WTC11 (cell line): ENCODE measurements around the gene ZNF516. TPM values are rescaled to one million over a fixed set of nuclear protein-coding genes. Genes with fewer than 3 reads are reported as not detected.

Experiments
- ATAC-seq: fragments of 200-7000 bp; cut with Tn5 transposase; 2 replicates; pipeline ENCODE4 v1.10.0; 2021; ENCODE audit warnings: mild to moderate bottlenecking, moderate library complexity
- CTCF ChIA-PET: fragments of 300-600 bp; sonication (Branson Sonifier 250); formaldehyde crosslinking; loops from one replicate; lab custom pipeline; 2021; ENCODE audit warnings: antibody characterized with exemption; lab: Charles Lee
- POLR2A ChIA-PET: fragments of 350-600 bp; sonication (Branson Sonifier 250); formaldehyde crosslinking; loops from one replicate; lab custom pipeline; 2021; ENCODE audit warnings: antibody characterized with exemption; lab: Charles Lee
- DNase-seq: peaks from one replicate; pipeline ENCODE4 v3.0.0; 2021; ENCODE audit warnings: low spot score
- H3K27ac Mint-ChIP-seq: 2 replicates; pipeline ENCODE4 v1.8.0; 2021; ENCODE audit warnings: mixed read lengths
- H3K27me3 Mint-ChIP-seq: 2 replicates; pipeline ENCODE4 v1.8.0; 2021; ENCODE audit warnings: low read depth, mild to moderate bottlenecking, moderate library complexity, mixed read lengths
- H3K36me3 Mint-ChIP-seq: 2 replicates; pipeline ENCODE4 v1.8.0; 2021; ENCODE audit warnings: mixed read lengths
- H3K4me1 Mint-ChIP-seq: 2 replicates; pipeline ENCODE4 v1.8.0; 2022; ENCODE audit warnings: mixed read lengths
- H3K4me3 Mint-ChIP-seq: 2 replicates; pipeline ENCODE4 v1.8.0; 2021; ENCODE audit warnings: mild to moderate bottlenecking, moderate library complexity, mixed read lengths
- H3K9me3 Mint-ChIP-seq: 2 replicates; pipeline ENCODE4 v1.8.0; 2021; ENCODE audit warnings: mixed read lengths
- ATF1 ChIP-seq: sonication (generic); formaldehyde crosslinking; IDR thresholded peaks from 2 replicates; pipeline ENCODE4 v1.8.1; 2023; ENCODE audit warnings: mild to moderate bottlenecking, moderate library complexity, missing genetic modification reagents
- HMGA2 ChIP-seq: fragments of 250-450 bp; sonication (Bioruptor Pico); IDR thresholded peaks from 2 replicates; pipeline ENCODE4 v1.4.0; 2021; ENCODE audit warnings: mild to moderate bottlenecking, moderate library complexity
- MXD4 ChIP-seq: fragments of 250-450 bp; sonication (Bioruptor Pico); IDR thresholded peaks from 2 replicates; pipeline ENCODE4 v1.8.0; 2021; ENCODE audit warnings: mild to moderate bottlenecking, moderate library complexity, borderline replicate concordance
- NFATC4 ChIP-seq: fragments of 250-450 bp; sonication (Bioruptor Pico); IDR thresholded peaks from 2 replicates; pipeline ENCODE4 v1.9.0; 2021; ENCODE audit warnings: mild to moderate bottlenecking
- NR1H2 ChIP-seq: sonication (generic); formaldehyde crosslinking; IDR thresholded peaks from 2 replicates; pipeline ENCODE4 v1.9.0; 2021; ENCODE audit warnings: mild to moderate bottlenecking, moderate library complexity, missing genetic modification reagents
- NR3C1 ChIP-seq: sonication (generic); formaldehyde crosslinking; conservative IDR thresholded peaks from 2 replicates; pipeline ENCODE4 v1.8.1; 2023; ENCODE audit warnings: low read depth, mild to moderate bottlenecking, missing genetic modification reagents
- OVOL2 ChIP-seq: fragments of 250-450 bp; sonication (Bioruptor Pico); IDR thresholded peaks from 2 replicates; pipeline ENCODE4 v1.9.0; 2021; ENCODE audit warnings: mild to moderate bottlenecking, borderline replicate concordance
- RELA ChIP-seq: sonication (generic); formaldehyde crosslinking; IDR thresholded peaks from 2 replicates; pipeline ENCODE4 v1.8.1; 2022; ENCODE audit warnings: missing genetic modification reagents, mild to moderate bottlenecking, borderline replicate concordance
- SMAD3 ChIP-seq: sonication (generic); formaldehyde crosslinking; IDR thresholded peaks from 2 replicates; pipeline ENCODE4 v1.8.0; 2022; ENCODE audit warnings: missing genetic modification reagents, mild to moderate bottlenecking, borderline replicate concordance
- SMAD4 ChIP-seq: sonication (generic); formaldehyde crosslinking; IDR thresholded peaks from 2 replicates; pipeline ENCODE4 v1.8.0; 2022; ENCODE audit warnings: mild to moderate bottlenecking, missing genetic modification reagents
- ZNF121 ChIP-seq: sonication (generic); formaldehyde crosslinking; IDR thresholded peaks from 2 replicates; pipeline ENCODE4 v1.8.0; 2023; ENCODE audit warnings: missing genetic modification reagents
- total RNA-seq: library from RNA; stranded (reverse); gene quantifications from 3 replicates; pipeline ENCODE4 v1.2.3, GENCODE V29; 2021
- TF ChIP-seq, protein P1 (sequence below): sonication (generic); formaldehyde crosslinking; IDR thresholded peaks from 2 replicates; pipeline ENCODE4 v1.8.1; 2023; ENCODE audit warnings: mild to moderate bottlenecking, missing genetic modification reagents, borderline replicate concordance
- TF ChIP-seq, protein P2 (sequence below): fragments of 250-450 bp; sonication (Bioruptor Pico); IDR thresholded peaks from 2 replicates; pipeline ENCODE4 v2.1.2; 2022; ENCODE audit warnings: mild to moderate bottlenecking, moderate library complexity
- TF ChIP-seq, protein P3 (sequence below): fragments of 250-450 bp; sonication (Bioruptor Pico); IDR thresholded peaks from 2 replicates; pipeline ENCODE4 v1.9.0; 2021; ENCODE audit warnings: mild to moderate bottlenecking, borderline replicate concordance
- TF ChIP-seq, protein P4 (sequence below): sonication (generic); formaldehyde crosslinking; IDR thresholded peaks from 2 replicates; pipeline ENCODE4 v1.8.1; 2023; ENCODE audit warnings: mild to moderate bottlenecking, missing genetic modification reagents
- TF ChIP-seq, protein P5 (sequence below): sonication (generic); formaldehyde crosslinking; IDR thresholded peaks from 2 replicates; pipeline ENCODE4 v1.8.1; 2022; ENCODE audit warnings: low read depth, missing genetic modification reagents, borderline replicate concordance
- TF ChIP-seq, protein P6 (sequence below): sonication (generic); formaldehyde crosslinking; IDR thresholded peaks from 2 replicates; pipeline ENCODE4 v1.8.0; 2023; ENCODE audit warnings: missing genetic modification reagents, mild to moderate bottlenecking, borderline replicate concordance

The ZNF516 gene
- total RNA-seq, 1 experiment from 2014 or later, result 58.6 TPM

DNA sequence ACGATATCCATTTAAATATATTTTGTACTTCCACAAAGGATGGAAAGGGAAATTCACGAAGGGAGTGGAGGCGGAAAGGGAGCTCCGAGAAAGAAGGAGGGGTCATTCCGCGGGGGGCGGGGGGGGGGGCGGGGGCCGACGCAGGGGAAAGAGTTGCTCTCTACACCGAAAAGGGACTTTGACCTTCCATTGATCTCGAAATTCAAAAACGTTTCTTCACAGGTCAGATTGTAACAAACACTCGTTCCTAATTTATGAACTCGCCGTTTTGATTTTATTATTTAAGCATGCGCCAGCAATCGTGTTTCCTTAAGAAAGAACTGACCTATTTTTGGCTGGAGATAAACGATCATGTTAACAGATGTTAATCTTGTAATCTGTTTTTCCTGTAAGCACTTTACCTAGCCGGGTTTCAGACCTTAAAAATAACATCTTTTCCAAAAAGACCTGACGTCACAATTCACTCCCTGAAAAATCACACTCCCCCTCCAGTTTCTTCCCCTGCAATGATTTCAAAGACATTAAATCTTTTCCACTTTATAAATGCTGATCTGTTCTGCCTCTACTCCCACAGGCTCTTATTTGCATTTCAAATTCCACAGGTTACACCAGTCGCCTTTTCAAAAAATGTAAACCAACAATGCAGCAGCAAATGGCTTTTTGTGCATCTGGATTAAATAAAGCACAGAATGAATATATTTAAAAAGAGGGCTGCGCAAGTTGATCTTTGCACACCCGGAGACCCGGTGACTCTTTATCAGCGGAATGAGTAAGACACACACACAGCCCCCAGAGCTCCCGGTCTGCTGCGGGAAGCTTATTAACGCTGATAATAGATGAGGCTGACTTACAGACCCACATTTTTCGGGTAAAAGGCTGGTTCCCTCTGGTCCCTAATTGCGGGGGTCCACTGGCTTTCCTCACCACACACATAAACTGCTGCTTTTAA lies 1.6 kb downstream of the ZNF516 start:
- H3K27me3 Mint-ChIP-seq, result peaks cover 71% of the 10 kb centered on the region
- peak overlapping the region; percentile 84 for H3K27ac Mint-ChIP-seq
- POLR2A ChIA-PET, result interaction anchor here (0.7 to 1.8 kb wide), 7 partner anchors 10 to 126 kb away, joined by 3 to 9 read pairs (median 4); no protein-coding TSS in a partner anchor
- no peaks in the 10 kb centered on the region for H3K36me3 Mint-ChIP-seq
- CTCF ChIA-PET, result interaction anchor here (0.5 to 1.6 kb wide), 3 partner anchors 10 to 138 kb away, joined by 3 to 4 read pairs (median 3); no protein-coding TSS in a partner anchor
- DNase-seq (no peak), ATAC-seq (no peak)
- H3K4me3 Mint-ChIP-seq, result peak overlapping the region; percentile 75
- no peaks in the 10 kb centered on the region for H3K9me3 Mint-ChIP-seq
- peaks cover 40% of the 10 kb centered on the region for H3K4me1 Mint-ChIP-seq
- TF ChIP-seq RELA (no peak), NR3C1 (CRISPR knock-in tag) (no peak), ATF1 (CRISPR knock-in tag) (no peak), OVOL2 (CRISPR knock-in tag) (no peak), HMGA2 (CRISPR knock-in tag) (no peak), ZNF121 (no peak), NFATC4 (CRISPR knock-in tag) (no peak), NR1H2 (no peak), SMAD3 (CRISPR knock-in tag) (no peak), MXD4 (no peak), SMAD4 (CRISPR knock-in tag) (no peak)
- TF ChIP-seq, protein P1, sequence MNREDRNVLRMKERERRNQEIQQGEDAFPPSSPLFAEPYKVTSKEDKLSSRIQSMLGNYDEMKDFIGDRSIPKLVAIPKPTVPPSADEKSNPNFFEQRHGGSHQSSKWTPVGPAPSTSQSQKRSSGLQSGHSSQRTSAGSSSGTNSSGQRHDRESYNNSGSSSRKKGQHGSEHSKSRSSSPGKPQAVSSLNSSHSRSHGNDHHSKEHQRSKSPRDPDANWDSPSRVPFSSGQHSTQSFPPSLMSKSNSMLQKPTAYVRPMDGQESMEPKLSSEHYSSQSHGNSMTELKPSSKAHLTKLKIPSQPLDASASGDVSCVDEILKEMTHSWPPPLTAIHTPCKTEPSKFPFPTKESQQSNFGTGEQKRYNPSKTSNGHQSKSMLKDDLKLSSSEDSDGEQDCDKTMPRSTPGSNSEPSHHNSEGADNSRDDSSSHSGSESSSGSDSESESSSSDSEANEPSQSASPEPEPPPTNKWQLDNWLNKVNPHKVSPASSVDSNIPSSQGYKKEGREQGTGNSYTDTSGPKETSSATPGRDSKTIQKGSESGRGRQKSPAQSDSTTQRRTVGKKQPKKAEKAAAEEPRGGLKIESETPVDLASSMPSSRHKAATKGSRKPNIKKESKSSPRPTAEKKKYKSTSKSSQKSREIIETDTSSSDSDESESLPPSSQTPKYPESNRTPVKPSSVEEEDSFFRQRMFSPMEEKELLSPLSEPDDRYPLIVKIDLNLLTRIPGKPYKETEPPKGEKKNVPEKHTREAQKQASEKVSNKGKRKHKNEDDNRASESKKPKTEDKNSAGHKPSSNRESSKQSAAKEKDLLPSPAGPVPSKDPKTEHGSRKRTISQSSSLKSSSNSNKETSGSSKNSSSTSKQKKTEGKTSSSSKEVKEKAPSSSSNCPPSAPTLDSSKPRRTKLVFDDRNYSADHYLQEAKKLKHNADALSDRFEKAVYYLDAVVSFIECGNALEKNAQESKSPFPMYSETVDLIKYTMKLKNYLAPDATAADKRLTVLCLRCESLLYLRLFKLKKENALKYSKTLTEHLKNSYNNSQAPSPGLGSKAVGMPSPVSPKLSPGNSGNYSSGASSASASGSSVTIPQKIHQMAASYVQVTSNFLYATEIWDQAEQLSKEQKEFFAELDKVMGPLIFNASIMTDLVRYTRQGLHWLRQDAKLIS (CRISPR knock-in tag), result no peak
- TF ChIP-seq, protein P2, sequence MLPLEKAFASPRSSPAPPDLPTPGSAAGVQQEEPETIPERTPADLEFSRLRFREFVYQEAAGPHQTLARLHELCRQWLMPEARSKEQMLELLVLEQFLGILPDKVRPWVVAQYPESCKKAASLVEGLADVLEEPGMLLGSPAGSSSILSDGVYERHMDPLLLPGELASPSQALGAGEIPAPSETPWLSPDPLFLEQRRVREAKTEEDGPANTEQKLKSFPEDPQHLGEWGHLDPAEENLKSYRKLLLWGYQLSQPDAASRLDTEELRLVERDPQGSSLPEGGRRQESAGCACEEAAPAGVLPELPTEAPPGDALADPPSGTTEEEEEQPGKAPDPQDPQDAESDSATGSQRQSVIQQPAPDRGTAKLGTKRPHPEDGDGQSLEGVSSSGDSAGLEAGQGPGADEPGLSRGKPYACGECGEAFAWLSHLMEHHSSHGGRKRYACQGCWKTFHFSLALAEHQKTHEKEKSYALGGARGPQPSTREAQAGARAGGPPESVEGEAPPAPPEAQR, result no peak
- TF ChIP-seq, protein P3, sequence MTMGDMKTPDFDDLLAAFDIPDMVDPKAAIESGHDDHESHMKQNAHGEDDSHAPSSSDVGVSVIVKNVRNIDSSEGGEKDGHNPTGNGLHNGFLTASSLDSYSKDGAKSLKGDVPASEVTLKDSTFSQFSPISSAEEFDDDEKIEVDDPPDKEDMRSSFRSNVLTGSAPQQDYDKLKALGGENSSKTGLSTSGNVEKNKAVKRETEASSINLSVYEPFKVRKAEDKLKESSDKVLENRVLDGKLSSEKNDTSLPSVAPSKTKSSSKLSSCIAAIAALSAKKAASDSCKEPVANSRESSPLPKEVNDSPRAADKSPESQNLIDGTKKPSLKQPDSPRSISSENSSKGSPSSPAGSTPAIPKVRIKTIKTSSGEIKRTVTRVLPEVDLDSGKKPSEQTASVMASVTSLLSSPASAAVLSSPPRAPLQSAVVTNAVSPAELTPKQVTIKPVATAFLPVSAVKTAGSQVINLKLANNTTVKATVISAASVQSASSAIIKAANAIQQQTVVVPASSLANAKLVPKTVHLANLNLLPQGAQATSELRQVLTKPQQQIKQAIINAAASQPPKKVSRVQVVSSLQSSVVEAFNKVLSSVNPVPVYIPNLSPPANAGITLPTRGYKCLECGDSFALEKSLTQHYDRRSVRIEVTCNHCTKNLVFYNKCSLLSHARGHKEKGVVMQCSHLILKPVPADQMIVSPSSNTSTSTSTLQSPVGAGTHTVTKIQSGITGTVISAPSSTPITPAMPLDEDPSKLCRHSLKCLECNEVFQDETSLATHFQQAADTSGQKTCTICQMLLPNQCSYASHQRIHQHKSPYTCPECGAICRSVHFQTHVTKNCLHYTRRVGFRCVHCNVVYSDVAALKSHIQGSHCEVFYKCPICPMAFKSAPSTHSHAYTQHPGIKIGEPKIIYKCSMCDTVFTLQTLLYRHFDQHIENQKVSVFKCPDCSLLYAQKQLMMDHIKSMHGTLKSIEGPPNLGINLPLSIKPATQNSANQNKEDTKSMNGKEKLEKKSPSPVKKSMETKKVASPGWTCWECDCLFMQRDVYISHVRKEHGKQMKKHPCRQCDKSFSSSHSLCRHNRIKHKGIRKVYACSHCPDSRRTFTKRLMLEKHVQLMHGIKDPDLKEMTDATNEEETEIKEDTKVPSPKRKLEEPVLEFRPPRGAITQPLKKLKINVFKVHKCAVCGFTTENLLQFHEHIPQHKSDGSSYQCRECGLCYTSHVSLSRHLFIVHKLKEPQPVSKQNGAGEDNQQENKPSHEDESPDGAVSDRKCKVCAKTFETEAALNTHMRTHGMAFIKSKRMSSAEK (CRISPR knock-in tag), result no peak
- TF ChIP-seq, protein P4, sequence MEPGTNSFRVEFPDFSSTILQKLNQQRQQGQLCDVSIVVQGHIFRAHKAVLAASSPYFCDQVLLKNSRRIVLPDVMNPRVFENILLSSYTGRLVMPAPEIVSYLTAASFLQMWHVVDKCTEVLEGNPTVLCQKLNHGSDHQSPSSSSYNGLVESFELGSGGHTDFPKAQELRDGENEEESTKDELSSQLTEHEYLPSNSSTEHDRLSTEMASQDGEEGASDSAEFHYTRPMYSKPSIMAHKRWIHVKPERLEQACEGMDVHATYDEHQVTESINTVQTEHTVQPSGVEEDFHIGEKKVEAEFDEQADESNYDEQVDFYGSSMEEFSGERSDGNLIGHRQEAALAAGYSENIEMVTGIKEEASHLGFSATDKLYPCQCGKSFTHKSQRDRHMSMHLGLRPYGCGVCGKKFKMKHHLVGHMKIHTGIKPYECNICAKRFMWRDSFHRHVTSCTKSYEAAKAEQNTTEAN (CRISPR knock-in tag), result no peak
- TF ChIP-seq, protein P5, sequence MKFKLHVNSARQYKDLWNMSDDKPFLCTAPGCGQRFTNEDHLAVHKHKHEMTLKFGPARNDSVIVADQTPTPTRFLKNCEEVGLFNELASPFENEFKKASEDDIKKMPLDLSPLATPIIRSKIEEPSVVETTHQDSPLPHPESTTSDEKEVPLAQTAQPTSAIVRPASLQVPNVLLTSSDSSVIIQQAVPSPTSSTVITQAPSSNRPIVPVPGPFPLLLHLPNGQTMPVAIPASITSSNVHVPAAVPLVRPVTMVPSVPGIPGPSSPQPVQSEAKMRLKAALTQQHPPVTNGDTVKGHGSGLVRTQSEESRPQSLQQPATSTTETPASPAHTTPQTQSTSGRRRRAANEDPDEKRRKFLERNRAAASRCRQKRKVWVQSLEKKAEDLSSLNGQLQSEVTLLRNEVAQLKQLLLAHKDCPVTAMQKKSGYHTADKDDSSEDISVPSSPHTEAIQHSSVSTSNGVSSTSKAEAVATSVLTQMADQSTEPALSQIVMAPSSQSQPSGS (CRISPR knock-in tag), result no peak
- TF ChIP-seq, protein P6, sequence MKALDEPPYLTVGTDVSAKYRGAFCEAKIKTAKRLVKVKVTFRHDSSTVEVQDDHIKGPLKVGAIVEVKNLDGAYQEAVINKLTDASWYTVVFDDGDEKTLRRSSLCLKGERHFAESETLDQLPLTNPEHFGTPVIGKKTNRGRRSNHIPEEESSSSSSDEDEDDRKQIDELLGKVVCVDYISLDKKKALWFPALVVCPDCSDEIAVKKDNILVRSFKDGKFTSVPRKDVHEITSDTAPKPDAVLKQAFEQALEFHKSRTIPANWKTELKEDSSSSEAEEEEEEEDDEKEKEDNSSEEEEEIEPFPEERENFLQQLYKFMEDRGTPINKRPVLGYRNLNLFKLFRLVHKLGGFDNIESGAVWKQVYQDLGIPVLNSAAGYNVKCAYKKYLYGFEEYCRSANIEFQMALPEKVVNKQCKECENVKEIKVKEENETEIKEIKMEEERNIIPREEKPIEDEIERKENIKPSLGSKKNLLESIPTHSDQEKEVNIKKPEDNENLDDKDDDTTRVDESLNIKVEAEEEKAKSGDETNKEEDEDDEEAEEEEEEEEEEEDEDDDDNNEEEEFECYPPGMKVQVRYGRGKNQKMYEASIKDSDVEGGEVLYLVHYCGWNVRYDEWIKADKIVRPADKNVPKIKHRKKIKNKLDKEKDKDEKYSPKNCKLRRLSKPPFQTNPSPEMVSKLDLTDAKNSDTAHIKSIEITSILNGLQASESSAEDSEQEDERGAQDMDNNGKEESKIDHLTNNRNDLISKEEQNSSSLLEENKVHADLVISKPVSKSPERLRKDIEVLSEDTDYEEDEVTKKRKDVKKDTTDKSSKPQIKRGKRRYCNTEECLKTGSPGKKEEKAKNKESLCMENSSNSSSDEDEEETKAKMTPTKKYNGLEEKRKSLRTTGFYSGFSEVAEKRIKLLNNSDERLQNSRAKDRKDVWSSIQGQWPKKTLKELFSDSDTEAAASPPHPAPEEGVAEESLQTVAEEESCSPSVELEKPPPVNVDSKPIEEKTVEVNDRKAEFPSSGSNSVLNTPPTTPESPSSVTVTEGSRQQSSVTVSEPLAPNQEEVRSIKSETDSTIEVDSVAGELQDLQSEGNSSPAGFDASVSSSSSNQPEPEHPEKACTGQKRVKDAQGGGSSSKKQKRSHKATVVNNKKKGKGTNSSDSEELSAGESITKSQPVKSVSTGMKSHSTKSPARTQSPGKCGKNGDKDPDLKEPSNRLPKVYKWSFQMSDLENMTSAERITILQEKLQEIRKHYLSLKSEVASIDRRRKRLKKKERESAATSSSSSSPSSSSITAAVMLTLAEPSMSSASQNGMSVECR (CRISPR knock-in tag), result no peak
